ENCODE results near the gene FRAS1.

- TF ChIP-seq, protein P1, sequence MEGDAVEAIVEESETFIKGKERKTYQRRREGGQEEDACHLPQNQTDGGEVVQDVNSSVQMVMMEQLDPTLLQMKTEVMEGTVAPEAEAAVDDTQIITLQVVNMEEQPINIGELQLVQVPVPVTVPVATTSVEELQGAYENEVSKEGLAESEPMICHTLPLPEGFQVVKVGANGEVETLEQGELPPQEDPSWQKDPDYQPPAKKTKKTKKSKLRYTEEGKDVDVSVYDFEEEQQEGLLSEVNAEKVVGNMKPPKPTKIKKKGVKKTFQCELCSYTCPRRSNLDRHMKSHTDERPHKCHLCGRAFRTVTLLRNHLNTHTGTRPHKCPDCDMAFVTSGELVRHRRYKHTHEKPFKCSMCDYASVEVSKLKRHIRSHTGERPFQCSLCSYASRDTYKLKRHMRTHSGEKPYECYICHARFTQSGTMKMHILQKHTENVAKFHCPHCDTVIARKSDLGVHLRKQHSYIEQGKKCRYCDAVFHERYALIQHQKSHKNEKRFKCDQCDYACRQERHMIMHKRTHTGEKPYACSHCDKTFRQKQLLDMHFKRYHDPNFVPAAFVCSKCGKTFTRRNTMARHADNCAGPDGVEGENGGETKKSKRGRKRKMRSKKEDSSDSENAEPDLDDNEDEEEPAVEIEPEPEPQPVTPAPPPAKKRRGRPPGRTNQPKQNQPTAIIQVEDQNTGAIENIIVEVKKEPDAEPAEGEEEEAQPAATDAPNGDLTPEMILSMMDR (conservative IDR thresholded peaks at IDR 0.05 in 1 of 2, IDR thresholded peaks at IDR 0.05 in 1 of 2; ENCODE audit: low read depth in 1 of 2, low read length in 2 of 2), result no peak
- no peak for TF ChIP-seq EZH2 (IDR thresholded peaks at IDR 0.05; ENCODE audit: low read length, missing control alignments)
Measured at GRCh38 chr4:78298618-78299017, 241.5 kb downstream of the FRAS1 start.

Measured in fibroblast of lung (primary cell).